GM19397 (cell line): ENCODE data around the gene ZFYVE9.
A peak's percentile ranks its signal among the peaks of the same experiment; 100 is the strongest.
"Not testable (repeated sequence)": the region's sequence is repeated elsewhere in the genome, so short reads cannot be mapped to it uniquely, and the experiment has no call there.

Source experiments
- ATAC-seq: cut with Tn5 transposase; IDR thresholded peaks from one replicate; pipeline ENCODE4 v1.9.1; 2021; ENCODE audit warnings: mild to moderate bottlenecking, moderate library complexity; ENCODE audit not compliant: unreplicated experiment

Gene ZFYVE9

GRCh38 chr1:52142220-52143183, 613 bp downstream of the ZFYVE9 start:
- peak; percentile 41 for ATAC-seq

- ATAC-seq: no peak
Measured at GRCh38 chr1:52145137-52145536, 3.2 kb downstream of the ZFYVE9 start.

GRCh38 chr1:52150445-52150844, 8.6 kb downstream of the ZFYVE9 start:
- ATAC-seq: not testable (repeated sequence)

GRCh38 chr1:52150946-52151345, 9.1 kb downstream of the ZFYVE9 start:
- ATAC-seq: no peak

- no peak for ATAC-seq
Measured at GRCh38 chr1:52152572-52152971, 10.7 kb downstream of the ZFYVE9 start.

GRCh38 chr1:52153010-52153409, 11.1 kb downstream of the ZFYVE9 start:
- ATAC-seq: no peak

- ATAC-seq: no peak
Measured at GRCh38 chr1:52153898-52154297, 12.0 kb downstream of the ZFYVE9 start.

- ATAC-seq: no peak
Measured at GRCh38 chr1:52156460-52156859, 14.6 kb downstream of the ZFYVE9 start.

- no peak for ATAC-seq
Measured at GRCh38 chr1:52157582-52157981, 15.7 kb downstream of the ZFYVE9 start.

GRCh38 chr1:52158218-52158617, 16.3 kb downstream of the ZFYVE9 start:
- ATAC-seq: no peak

GRCh38 chr1:52159033-52159789, 17.3 kb downstream of the ZFYVE9 start:
- no peak for ATAC-seq

GRCh38 chr1:52162947-52163346, 21.1 kb downstream of the ZFYVE9 start:
- ATAC-seq: no peak

- ATAC-seq: no peak
Measured at GRCh38 chr1:52164604-52165003, 22.7 kb downstream of the ZFYVE9 start.

- ATAC-seq: no peak
Measured at GRCh38 chr1:52166996-52167753, 25.3 kb downstream of the ZFYVE9 start.

GRCh38 chr1:52168373-52169080, 26.6 kb downstream of the ZFYVE9 start:
- no peak for ATAC-seq

GRCh38 chr1:52171149-52171548, 29.3 kb downstream of the ZFYVE9 start:
- ATAC-seq: not testable (repeated sequence)

- ATAC-seq: no peak
Measured at GRCh38 chr1:52179073-52179472, 37.2 kb downstream of the ZFYVE9 start.

GRCh38 chr1:52180176-52180575, 38.3 kb downstream of the ZFYVE9 start:
- ATAC-seq: no peak

GRCh38 chr1:52181759-52182158, 39.9 kb downstream of the ZFYVE9 start:
- ATAC-seq: not testable (repeated sequence)

- ATAC-seq: not testable (repeated sequence)
Measured at GRCh38 chr1:52182328-52182727, 40.4 kb downstream of the ZFYVE9 start.
